ENCODE data around the gene RP2. TPM values are rescaled to one million over a fixed set of nuclear protein-coding genes. Genes with fewer than 3 reads are reported as not detected.

Gene RP2
- total and polyA plus RNA-seq, 2 of the 8 experiments (the other 6 are each of a cell fraction or from before 2014, with no cell fraction given): 2.2 to 6.9 TPM

GRCh38 chrX:46814966-46815365, 21.9 kb upstream of the RP2 start:
- Histone ChIP-seq H3K27ac (ENCODE audit: low read depth, low read length) (no peak overlapping the region), H4K8ac (ENCODE audit: extremely low read depth, insufficient read depth, low read length) (no peak overlapping the region), H3K23ac (ENCODE audit: insufficient read length) (no peak overlapping the region), H2AFZ (ENCODE audit: low read length) (no peak overlapping the region), H3K4ac (replicated peaks; ENCODE audit: insufficient read length, low read depth, low read length) (no peak overlapping the region), H2AK5ac (ENCODE audit: low read depth, low read length) (no peak overlapping the region), H3K56ac (replicated peaks; ENCODE audit: insufficient read length, low read depth, low read length) (no peak overlapping the region), H3K23me2 (ENCODE audit: low read depth, low read length) (no peaks in the 10 kb centered on the region), H3K4me1 (replicated peaks in 1 of 4; ENCODE audit: control insufficient read depth in 3 of 4, insufficient read depth in 4 of 4, low read length in 3 of 4) (no peaks in the 10 kb centered on the region), H2BK5ac (ENCODE audit: low read depth, low read length) (no peak overlapping the region), H3K18ac (ENCODE audit: extremely low read depth, low read length) (no peak overlapping the region), H3K27me3 (replicated peaks in 1 of 4; ENCODE audit: control insufficient read depth in 3 of 4, extremely low read depth in 1 of 4, insufficient read depth in 3 of 4, low read length in 3 of 4) (no peaks in the 10 kb centered on the region), H4K20me1 (replicated peaks in 1 of 2; ENCODE audit: control insufficient read depth in 1 of 2, insufficient read depth in 2 of 2, low read length in 2 of 2) (no peaks in the 10 kb centered on the region), H2BK12ac (ENCODE audit: low read depth, low read length) (no peak overlapping the region), H2BK120ac (replicated peaks; ENCODE audit: low read depth, low read length) (no peak overlapping the region), H4K91ac (replicated peaks; ENCODE audit: insufficient read length, low read length) (no peak overlapping the region), H2BK15ac (ENCODE audit: low read length) (no peak overlapping the region), H3K9ac (replicated peaks in 1 of 4; ENCODE audit: extremely low read depth in 1 of 4, low read depth in 3 of 4, low read length in 3 of 4) (no peak overlapping the region), H3K79me1 (ENCODE audit: low read depth, low read length) (no peaks in the 10 kb centered on the region), H3K4me3 (ENCODE audit: extremely low read depth in 1 of 4, insufficient read depth in 2 of 4, low read depth in 3 of 4, low read length in 4 of 4) (no peak overlapping the region), H3K4me2 (ENCODE audit: insufficient read depth in 1 of 2, low read depth in 2 of 2, low read length in 2 of 2) (no peak overlapping the region), H2BK20ac (ENCODE audit: low read length) (no peak overlapping the region), H3K9me3 (ENCODE audit: insufficient read depth in 2 of 2, low read depth in 1 of 2, low read length in 1 of 2) (no peaks in the 10 kb centered on the region), H3K14ac (ENCODE audit: insufficient read length) (no peak overlapping the region), H3K79me2 (ENCODE audit: control insufficient read depth in 1 of 2, insufficient read depth in 2 of 2, low read length in 2 of 2) (no peaks in the 10 kb centered on the region), H3K36me3 (ENCODE audit: control insufficient read depth in 2 of 4, insufficient read depth in 4 of 4, low read length in 3 of 4) (no peaks in the 10 kb centered on the region), H4K5ac (ENCODE audit: insufficient read length, low read depth, low read length) (no peak overlapping the region)
- TF ChIP-seq SIN3A (conservative IDR thresholded peaks at IDR 0.05 in 1 of 2, IDR thresholded peaks at IDR 0.05 in 1 of 2; ENCODE audit: low read depth in 1 of 2, low read length in 2 of 2) (no peak), HDAC2 (IDR thresholded peaks at IDR 0.05; ENCODE audit: borderline replicate concordance in 1 of 2, low read depth in 2 of 2, low read length in 2 of 2) (no peak), BCL11A (IDR thresholded peaks at IDR 0.05; ENCODE audit: low read depth in 2 of 2, low read length in 2 of 2) (no peak)
- no peak for DNase-seq (ENCODE audit: low read depth in 1 of 2, low spot score in 2 of 2)
- WGBS, 2 experiments (ENCODE audit: extremely low coverage in 1 of 2, insufficient coverage in 1 of 2, insufficient read length in 1 of 2, insufficient replicate concordance in 2 of 2, low coverage in 1 of 2, low lambda C conversion rate in 2 of 2, missing lambda C conversion rate in 1 of 2): 93% methylated on average over 5 of the region's 7 CpGs; no CpG with 5 or more reads in 1 of the 2 experiments
- ChIA-PET POLR2A (ENCODE audit: partially characterized antibody) (no interaction called here), CTCF (ENCODE audit: partially characterized antibody) (no interaction called here)
- no peak for FAIRE-seq
